GM12892 (cell line): ENCODE results near the gene DNPEP.

Experiments used
- POLR2A ChIP-seq: IDR thresholded peaks from 2 replicates; pipeline ENCODE4 v1.6.1; 2011; ENCODE audit warnings: low read depth, low read length, control low read depth
- POLR2AphosphoS5 ChIP-seq: IDR thresholded peaks from 2 replicates; pipeline ENCODE4 v1.6.1; 2011; ENCODE audit warnings: low read depth, low read length, control low read depth
- TAF1 ChIP-seq: IDR thresholded peaks from 2 replicates; pipeline ENCODE4 v1.6.1; 2011; ENCODE audit warnings: low read depth, mild to moderate bottlenecking, control low read depth, low read length, borderline replicate concordance

- TF ChIP-seq POLR2A (no peak), TAF1 (no peak), POLR2AphosphoS5 (no peak)
Observed at GRCh38 chr2:219419012-219419324, 31.3 kb upstream of the DNPEP start.
